ENCODE results near the gene MYH16.
"Not testable (repeated sequence)": the region's sequence is repeated elsewhere in the genome, so short reads cannot be mapped to it uniquely, and the experiment has no call there.

The MYH16 gene

DNA sequence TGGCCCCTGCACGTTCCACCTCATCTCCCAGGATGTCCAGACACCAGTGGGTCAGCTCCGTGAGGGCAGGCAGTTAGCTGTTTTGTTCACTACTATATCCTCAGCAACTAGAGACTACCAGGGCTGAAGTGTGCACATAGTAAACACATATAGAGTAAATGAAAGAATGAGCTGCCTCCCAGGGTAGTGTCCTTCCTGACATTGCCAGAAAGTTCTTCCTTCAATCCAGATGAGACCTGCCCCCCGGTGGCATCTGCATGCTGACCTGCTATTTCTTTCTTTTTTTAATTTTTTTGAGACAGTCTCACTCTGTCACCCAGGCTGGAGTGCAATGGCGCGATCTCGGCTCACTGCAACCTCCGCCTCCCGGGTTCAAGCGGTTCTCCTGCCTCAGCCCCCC, 39.1 kb downstream of the MYH16 start:
- Mint-ChIP-seq H3K27me3 (no peaks in the 10 kb centered on the region), H3K4me3 (no peak overlapping the region), H3K4me1 (peaks cover 21% of the 10 kb centered on the region), H3K9me3 (no peaks in the 10 kb centered on the region), H3K27ac (no peak overlapping the region)
- DNase-seq, result no peak
- no peak for ATAC-seq

GRCh38 chr7:99312316-99313203, 39.9 kb downstream of the MYH16 start:
- peak overlapping the region in 1 of 2 donors; percentile 33 for H3K27ac Mint-ChIP-seq
- peaks cover 21% of the 10 kb centered on the region for H3K4me1 Mint-ChIP-seq
- H3K27me3 Mint-ChIP-seq, result no peaks in the 10 kb centered on the region
- H3K4me3 Mint-ChIP-seq, result peak overlapping the region in 1 of 2 donors; percentile 13
- ATAC-seq (peak; percentile 56), DNase-seq (peak; percentile 65)
- no peaks in the 10 kb centered on the region for H3K9me3 Mint-ChIP-seq

- H3K27me3 Mint-ChIP-seq, result no peaks in the 10 kb centered on the region
- peak overlapping the region in 1 of 2 donors; percentile 13 for H3K4me3 Mint-ChIP-seq
- ATAC-seq (peak; percentile 32), DNase-seq (no peak)
- no peaks in the 10 kb centered on the region for H3K9me3 Mint-ChIP-seq
- H3K4me1 Mint-ChIP-seq, result peaks cover 21% of the 10 kb centered on the region
- peak overlapping the region in 1 of 2 donors; percentile 33 for H3K27ac Mint-ChIP-seq
Observed at GRCh38 chr7:99313204-99313573, 40.5 kb downstream of the MYH16 start.

GRCh38 chr7:99314504-99314903, 41.9 kb downstream of the MYH16 start:
- no peaks in the 10 kb centered on the region for H3K27me3 Mint-ChIP-seq
- peaks cover 21% of the 10 kb centered on the region for H3K4me1 Mint-ChIP-seq
- peak; percentile 93 for ATAC-seq
- H3K9me3 Mint-ChIP-seq, result no peaks in the 10 kb centered on the region
- no peak overlapping the region for H3K4me3 Mint-ChIP-seq
- no peak overlapping the region for H3K27ac Mint-ChIP-seq
- peak; percentile 30 to 54 for DNase-seq

GRCh38 chr7:99320371-99320770, 47.7 kb downstream of the MYH16 start:
- Mint-ChIP-seq H3K27me3 (no peaks in the 10 kb centered on the region), H3K4me1 (peaks cover 7% of the 10 kb centered on the region), H3K4me3 (no peak overlapping the region), H3K27ac (no peak overlapping the region), H3K9me3 (no peaks in the 10 kb centered on the region)
- DNase-seq (no peak), ATAC-seq (no peak)

- H3K4me3 Mint-ChIP-seq, DNase-seq, H3K27me3 Mint-ChIP-seq, H3K27ac Mint-ChIP-seq, ATAC-seq, H3K9me3 Mint-ChIP-seq: not testable (repeated sequence)
- H3K4me1 Mint-ChIP-seq, result peaks cover 21% of the 10 kb centered on the region
Observed at GRCh38 chr7:99322659-99323058, 50.0 kb downstream of the MYH16 start.

DNA sequence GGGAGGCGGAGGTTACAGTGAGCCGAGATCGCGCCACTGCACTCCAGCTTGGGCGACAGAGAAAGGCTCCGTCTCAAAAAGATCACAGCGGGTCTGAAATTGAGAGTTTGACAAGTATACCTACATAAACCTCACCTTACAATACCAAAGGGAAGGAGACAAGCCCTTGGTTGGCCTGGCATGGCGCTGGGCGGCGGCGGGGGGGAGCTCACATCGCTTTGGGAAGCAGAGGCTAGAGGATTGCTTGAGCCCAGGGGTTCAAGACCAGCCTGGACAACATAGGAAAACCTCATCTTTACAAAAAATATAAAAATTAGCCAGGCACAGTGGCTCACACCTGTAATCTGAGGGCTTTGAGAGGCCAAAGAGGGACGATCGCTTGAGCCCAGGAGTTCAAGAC, 51.9 kb downstream of the MYH16 start:
- H3K27ac Mint-ChIP-seq, result peak overlapping the region; percentile 81 to 97
- no peaks in the 10 kb centered on the region for H3K27me3 Mint-ChIP-seq
- H3K4me1 Mint-ChIP-seq, result peaks cover 39% of the 10 kb centered on the region
- peak overlapping the region; percentile 98 to 99 for H3K4me3 Mint-ChIP-seq
- ATAC-seq, result no peak
- no peak for DNase-seq
- no peaks in the 10 kb centered on the region for H3K9me3 Mint-ChIP-seq

DNA sequence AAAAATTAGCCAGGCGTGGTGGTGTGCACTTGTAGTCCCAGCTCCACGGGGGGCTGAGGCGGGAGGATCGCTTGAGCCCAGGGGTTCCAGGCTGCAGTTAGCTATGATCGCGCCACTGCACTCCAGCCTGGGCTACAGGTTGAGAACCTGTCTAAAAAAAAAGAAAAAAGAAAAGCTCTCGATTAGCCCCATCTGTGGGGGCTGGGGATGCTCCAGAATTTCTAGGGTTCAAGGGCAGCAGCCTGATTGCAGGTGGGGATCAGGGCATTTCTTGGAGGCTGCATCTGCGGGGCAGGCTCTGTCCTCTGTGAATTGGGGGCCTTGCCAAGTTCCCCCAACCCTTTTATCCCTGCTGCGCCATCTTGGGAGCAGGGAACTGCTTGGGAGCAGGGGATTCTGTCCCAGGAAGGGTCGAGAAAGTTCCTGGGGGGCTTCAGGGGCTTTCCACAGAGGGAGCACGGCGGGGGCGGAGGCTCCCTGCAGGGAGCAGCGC, 52.4 kb downstream of the MYH16 start:
- no peaks in the 10 kb centered on the region for H3K9me3 Mint-ChIP-seq
- H3K4me1 Mint-ChIP-seq, result peaks cover 44% of the 10 kb centered on the region
- peak overlapping the region; percentile 98 to 99 for H3K4me3 Mint-ChIP-seq
- DNase-seq, result no peak
- H3K27ac Mint-ChIP-seq, result peak overlapping the region; percentile 81 to 97
- no peaks in the 10 kb centered on the region for H3K27me3 Mint-ChIP-seq
- ATAC-seq, result no peak

DNA sequence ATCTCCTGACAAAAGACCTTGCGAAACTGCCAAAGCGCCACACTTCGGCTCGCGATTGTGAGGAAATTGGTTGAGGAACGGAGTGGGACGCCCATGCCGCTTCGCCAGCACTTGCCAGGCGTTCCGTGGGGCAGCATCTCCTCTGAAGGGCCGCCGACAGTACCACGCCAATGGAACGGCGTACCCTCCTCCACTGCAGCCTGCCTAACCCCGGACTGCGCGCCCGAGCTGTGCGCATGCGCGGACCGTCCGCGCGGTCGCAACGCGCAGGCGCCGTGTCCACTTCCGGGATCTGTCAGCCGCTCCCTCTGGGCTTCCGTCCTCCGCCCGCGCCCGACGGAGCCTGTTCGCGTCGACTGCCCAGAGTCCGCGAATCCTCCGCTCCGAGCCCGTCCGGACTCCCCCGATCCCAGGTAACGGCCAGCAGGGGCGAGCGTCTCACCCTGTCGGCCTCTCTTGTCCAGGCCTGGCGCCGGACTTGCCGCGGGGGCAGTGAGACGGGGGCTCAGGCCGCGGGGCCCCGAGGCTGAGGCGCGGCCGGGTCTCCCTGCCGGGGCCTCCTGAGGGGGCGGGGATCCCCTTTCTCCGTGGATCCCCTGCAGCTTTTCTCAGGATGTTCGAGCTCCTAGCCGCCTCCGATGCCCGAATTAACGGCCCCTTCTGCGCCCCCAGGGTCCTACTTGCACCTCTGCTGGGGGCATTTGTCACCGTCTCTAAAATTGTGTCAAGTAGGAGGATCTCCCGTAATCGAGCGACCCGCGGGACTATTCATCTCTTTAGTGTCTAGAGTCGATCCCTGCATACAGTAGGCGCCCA, 53.2 kb downstream of the MYH16 start, which contains the start of gene ARPC1A:
TSS of gene ARPC1A (plus strand) at position 307 of the 816 bp plus-strand sequence. CDS start 7,456 bp downstream, outside the sequence.
- Mint-ChIP-seq H3K4me3 (peak within 1 kb of the TSS; percentile 98 to 99), H3K4me1 (peaks cover 51% of the 10 kb centered on the region), H3K27ac (peak within 1 kb of the TSS; percentile 95 to 97), H3K9me3 (no peaks in the 10 kb centered on the region), H3K27me3 (no peaks in the 10 kb centered on the region)
- DNase-seq, result peak; percentile 93 to 94
- ATAC-seq, result peak; percentile 95

GRCh38 chr7:99326408-99326782, 53.8 kb downstream of the MYH16 start:
- Mint-ChIP-seq H3K27me3 (no peaks in the 10 kb centered on the region), H3K4me1 (peaks cover 57% of the 10 kb centered on the region), H3K4me3 (peak overlapping the region; percentile 98 to 99)

DNA sequence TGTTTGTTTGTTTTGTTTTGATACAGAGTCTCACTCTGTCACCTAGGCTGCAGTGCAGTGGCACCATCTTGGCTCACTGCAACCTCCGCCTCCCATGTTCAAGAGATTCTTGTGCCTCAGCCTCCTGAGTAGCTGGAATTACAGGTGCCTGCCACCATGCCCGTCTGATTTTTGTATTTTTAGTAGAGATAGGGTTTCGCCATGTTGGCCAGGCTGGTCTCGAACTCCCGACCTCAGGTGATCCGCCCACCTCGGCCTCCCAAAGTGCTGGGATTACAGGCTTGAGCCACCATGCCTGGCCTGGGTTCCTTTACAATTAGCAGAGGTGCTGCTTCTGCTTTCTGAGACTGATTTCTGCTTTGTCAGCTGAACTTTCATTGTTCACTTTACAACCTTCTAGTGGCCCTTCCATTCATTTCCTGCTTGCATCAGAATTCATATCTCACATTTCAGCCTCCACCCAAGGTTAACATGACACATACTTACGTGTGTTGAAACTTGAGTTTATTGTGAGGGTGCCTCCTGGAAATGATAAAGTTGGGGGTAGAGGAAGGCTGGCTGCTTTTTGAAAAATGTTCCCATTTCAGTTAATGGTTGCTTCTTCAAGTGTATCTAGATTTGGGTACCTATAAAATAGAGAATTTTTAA, 57.8 kb downstream of the MYH16 start:
- H3K27me3 Mint-ChIP-seq, H3K9me3 Mint-ChIP-seq: not testable (repeated sequence)
- peak overlapping the region; percentile 89 to 97 for H3K27ac Mint-ChIP-seq
- H3K4me1 Mint-ChIP-seq, result peaks cover 58% of the 10 kb centered on the region
- ATAC-seq (peak; percentile 68), DNase-seq (peak in 1 of 2 donors; percentile 29)
- peak overlapping the region; percentile 58 to 78 for H3K4me3 Mint-ChIP-seq

More at GRCh38 chr7:99326408-99326782, 53.8 kb downstream of the MYH16 start:
- ATAC-seq (no peak), DNase-seq (no peak)
- H3K27ac Mint-ChIP-seq, result peak overlapping the region; percentile 95 to 97
- no peaks in the 10 kb centered on the region for H3K9me3 Mint-ChIP-seq

GRCh38 chr7:99331002-99331401, 58.4 kb downstream of the MYH16 start:
- H3K4me3 Mint-ChIP-seq, result no peak overlapping the region
- ATAC-seq (peak; percentile 64), DNase-seq (no peak)

GRCh38 chr7:99339595-99339994, 67.0 kb downstream of the MYH16 start:
- no peak overlapping the region for H3K4me3 Mint-ChIP-seq
- no peaks in the 10 kb centered on the region for H3K9me3 Mint-ChIP-seq
- ATAC-seq (no peak), DNase-seq (no peak)
- no peaks in the 10 kb centered on the region for H3K4me1 Mint-ChIP-seq
- no peak overlapping the region for H3K27ac Mint-ChIP-seq
- no peaks in the 10 kb centered on the region for H3K27me3 Mint-ChIP-seq

More at GRCh38 chr7:99331002-99331401, 58.4 kb downstream of the MYH16 start:
- Mint-ChIP-seq H3K9me3 (no peaks in the 10 kb centered on the region), H3K27ac (peak overlapping the region; percentile 89 to 97), H3K4me1 (peaks cover 58% of the 10 kb centered on the region), H3K27me3 (no peaks in the 10 kb centered on the region)

- Mint-ChIP-seq H3K4me3 (no peak overlapping the region), H3K9me3 (no peaks in the 10 kb centered on the region), H3K27ac (peak overlapping the region in 1 of 2 donors; percentile 83), H3K27me3 (no peaks in the 10 kb centered on the region), H3K4me1 (no peaks in the 10 kb centered on the region)
- DNase-seq, result no peak
- ATAC-seq, result no peak
Observed at GRCh38 chr7:99340659-99341058, 68.0 kb downstream of the MYH16 start.

DNA sequence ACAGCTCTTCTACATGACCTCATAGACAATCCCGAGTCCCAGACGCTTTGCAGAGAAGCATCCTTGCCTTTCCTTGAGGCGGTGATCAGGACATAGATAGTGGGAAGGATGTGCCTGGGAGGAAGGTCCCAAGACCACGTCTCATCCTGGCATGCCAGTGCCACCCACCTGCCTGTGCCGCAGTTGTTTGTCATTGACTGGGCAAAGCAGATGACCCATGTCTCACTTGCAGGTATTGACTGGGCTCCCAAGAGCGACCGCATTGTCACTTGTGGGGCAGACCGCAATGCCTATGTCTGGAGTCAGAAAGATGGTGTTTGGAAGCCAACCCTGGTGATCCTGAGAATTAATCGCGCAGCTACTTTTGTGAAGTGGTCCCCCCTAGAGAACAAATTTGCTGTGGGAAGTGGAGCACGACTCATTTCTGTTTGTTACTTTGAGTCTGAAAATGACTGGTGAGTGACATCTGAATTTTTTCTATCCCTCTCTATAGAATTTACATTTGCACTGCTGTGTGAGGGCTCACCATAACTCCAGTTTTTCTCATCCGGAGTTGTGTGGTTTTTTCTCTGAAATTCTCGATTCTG, 71.5 kb downstream of the MYH16 start:
- Mint-ChIP-seq H3K9me3 (no peaks in the 10 kb centered on the region), H3K4me1 (no peaks in the 10 kb centered on the region), H3K4me3 (no peak overlapping the region), H3K27ac (peak overlapping the region in 1 of 2 donors; percentile 48), H3K27me3 (no peaks in the 10 kb centered on the region)
- ATAC-seq, result no peak
- no peak for DNase-seq

All from stimulated activated naive CD8-positive, alpha-beta T cell treated with anti-CD3 and anti-CD28 coated beads, Interleukin-15, amount 100 ng/mL, for 72 hours (primary cell).